Spleen (tissue), 7 donors: ENCODE measurements around the gene ZBTB5.

Experiments used
- POLR2A ChIP-seq, 3 donors: fragments of 450-650 bp; IDR thresholded peaks; one replicate each; pipeline ENCODE4 v1.5.1; 2017; ENCODE audit warnings: antibody characterized with exemption in 3 of 3, mild to moderate bottlenecking in 1 of 3
- TF ChIP-seq, protein P1 (sequence below), 11 experiments: fragments of 200-600 bp in 7 of 11; fragments of 450-650 bp in 4 of 11; sonication (generic) in 4 of 11; IDR thresholded peaks in 8 of 11; conservative IDR thresholded peaks in 3 of 11; 1 replicate in 7 of 11; 2 replicates in 4 of 11; pipeline versions ENCODE4 v1.4.0 to v1.8.0; 2016 to 2021; ENCODE audit warnings: antibody characterized with exemption in 11 of 11, inconsistent platforms in 4 of 11, mild to moderate bottlenecking in 1 of 11
- donor health status: DM: no; HTN: no; CAD: no; lungs with moderate emphysema.
- donor health status: DM: no; HTN: no; CAD: no.
- donor health status: DM: no; HTN: no; CAD: no.

DNA sequence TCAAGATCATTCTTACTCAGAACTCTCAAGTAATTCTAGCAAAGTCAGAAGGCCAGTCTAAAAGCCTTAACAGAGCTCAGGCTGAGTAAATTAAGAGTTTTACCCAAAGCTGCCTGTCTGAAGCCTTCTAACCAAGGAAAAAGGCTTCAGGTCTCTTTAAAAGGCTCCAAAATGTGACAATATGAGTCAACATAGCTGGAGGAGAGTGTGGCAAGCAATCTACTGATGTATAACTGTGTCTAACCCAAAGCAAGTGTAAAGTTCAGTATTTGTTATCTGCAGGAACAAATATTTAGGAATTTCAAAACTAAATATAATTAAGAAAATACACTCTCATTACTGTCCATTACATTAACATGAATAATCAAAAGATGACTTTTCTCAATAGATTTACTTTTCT lies 11.0 kb downstream of the ZBTB5 start:
- TF ChIP-seq, protein P1, sequence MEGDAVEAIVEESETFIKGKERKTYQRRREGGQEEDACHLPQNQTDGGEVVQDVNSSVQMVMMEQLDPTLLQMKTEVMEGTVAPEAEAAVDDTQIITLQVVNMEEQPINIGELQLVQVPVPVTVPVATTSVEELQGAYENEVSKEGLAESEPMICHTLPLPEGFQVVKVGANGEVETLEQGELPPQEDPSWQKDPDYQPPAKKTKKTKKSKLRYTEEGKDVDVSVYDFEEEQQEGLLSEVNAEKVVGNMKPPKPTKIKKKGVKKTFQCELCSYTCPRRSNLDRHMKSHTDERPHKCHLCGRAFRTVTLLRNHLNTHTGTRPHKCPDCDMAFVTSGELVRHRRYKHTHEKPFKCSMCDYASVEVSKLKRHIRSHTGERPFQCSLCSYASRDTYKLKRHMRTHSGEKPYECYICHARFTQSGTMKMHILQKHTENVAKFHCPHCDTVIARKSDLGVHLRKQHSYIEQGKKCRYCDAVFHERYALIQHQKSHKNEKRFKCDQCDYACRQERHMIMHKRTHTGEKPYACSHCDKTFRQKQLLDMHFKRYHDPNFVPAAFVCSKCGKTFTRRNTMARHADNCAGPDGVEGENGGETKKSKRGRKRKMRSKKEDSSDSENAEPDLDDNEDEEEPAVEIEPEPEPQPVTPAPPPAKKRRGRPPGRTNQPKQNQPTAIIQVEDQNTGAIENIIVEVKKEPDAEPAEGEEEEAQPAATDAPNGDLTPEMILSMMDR (IDR thresholded peaks at IDR 0.05 in 8 of 11, conservative IDR thresholded peaks at IDR 0.05 in 3 of 11): no peak
- TF ChIP-seq POLR2A (IDR thresholded peaks at IDR 0.05): no peak
